Measurements from ENCODE around the gene PAX4.
"Not testable (repeated sequence)": the region's sequence is repeated elsewhere in the genome, so short reads cannot be mapped to it uniquely, and the experiment has no call there.

Gene PAX4

GRCh38 chr7:127585044-127585953 lies 32.6 kb downstream of the PAX4 start, which contains the start of gene GCC1:
Gene GCC1 (minus strand): TSS chr7:127585596. CDS start chr7:127585182, 414 bp downstream.
- DNase-seq (ENCODE audit: low spot score): peak; percentile 98

GRCh38 chr7:127584648-127585043 lies 33.3 kb downstream of the PAX4 start:
- no peak for DNase-seq (ENCODE audit: low spot score)

- DNase-seq (ENCODE audit: low spot score): no peak
Observed at GRCh38 chr7:127582361-127582760, 35.6 kb downstream of the PAX4 start.

DNA sequence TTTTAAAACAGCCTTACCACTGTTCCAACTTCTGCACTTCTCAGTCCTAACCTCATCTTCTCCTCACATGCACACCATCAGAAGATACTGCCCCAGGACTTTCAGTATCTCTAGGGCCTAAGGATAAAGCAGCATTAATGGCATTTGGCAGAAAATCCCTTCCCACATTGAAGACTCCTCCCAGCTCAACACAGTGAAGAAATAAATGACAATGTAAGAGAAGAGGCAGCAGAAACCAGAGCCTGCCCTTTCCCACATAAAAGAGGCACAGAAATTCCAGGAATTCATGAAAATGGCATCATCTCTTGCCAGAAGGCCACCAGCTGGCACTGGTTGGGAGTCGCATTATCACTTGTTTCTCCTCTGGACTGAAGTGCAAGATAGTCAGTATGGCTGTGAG lies 36.2 kb downstream of the PAX4 start:
- no peak for DNase-seq (ENCODE audit: low spot score)

- DNase-seq (ENCODE audit: low spot score): no peak
Observed at GRCh38 chr7:127580612-127581011, 37.3 kb downstream of the PAX4 start.

DNA sequence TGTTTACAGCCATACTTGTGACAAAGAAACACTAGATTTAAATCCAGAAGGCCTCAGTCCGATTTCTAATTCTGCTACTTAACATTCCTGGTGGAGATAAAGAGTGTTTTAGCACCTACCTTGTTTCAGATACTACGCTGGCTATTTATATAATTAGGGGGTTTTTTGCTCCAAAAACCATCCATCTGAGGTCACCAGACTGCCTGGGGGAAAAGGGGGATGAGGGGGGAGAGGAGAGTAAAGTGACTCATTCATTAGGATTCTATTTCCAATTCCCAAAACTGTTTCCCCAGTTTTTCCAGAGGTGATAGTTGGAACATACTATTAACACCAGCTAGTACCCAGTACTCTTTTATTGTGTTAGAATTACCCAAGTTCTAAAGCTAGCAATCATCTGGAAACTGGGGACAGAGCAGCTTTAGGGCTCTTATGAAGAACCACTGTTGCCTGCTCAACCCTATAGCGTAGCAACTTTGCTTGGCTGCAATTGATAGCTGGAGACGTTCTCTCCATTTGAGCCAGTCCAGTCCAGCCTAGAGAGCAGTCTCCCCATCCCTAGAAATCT lies 39.1 kb downstream of the PAX4 start:
- DNase-seq (ENCODE audit: low spot score): peak; percentile 29

DNA sequence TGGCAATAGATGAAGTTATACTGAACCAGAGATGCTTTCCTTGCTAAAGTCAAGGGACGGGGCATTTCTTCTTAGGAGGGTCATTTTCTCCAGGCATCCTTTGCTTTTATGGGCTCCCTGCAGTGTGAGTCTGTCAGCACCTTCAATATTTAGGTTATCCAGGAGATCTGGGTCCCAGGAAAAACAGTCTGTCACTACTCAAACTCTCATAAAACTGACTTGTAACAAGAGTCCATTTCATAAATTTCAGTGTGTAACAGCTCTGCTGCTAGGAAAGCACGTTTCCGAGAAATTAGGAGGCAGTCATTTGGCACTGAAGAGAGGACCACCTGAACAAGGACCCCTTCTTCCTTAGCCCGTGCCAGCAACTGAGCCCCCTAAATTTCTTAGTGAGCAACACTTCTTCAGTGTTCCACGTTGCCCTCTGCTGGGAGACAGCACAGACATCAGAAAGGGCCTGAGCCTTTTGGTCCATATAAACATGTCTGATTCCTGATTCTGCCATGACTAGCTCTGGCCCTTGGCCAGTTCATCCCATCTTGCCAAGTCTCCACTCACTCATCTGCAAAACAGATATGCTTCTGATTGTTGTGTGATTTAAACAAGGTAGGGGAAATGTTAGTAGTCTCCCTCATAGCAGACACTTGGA lies 39.8 kb downstream of the PAX4 start:
- DNase-seq (ENCODE audit: low spot score): peak; percentile 42

DNA sequence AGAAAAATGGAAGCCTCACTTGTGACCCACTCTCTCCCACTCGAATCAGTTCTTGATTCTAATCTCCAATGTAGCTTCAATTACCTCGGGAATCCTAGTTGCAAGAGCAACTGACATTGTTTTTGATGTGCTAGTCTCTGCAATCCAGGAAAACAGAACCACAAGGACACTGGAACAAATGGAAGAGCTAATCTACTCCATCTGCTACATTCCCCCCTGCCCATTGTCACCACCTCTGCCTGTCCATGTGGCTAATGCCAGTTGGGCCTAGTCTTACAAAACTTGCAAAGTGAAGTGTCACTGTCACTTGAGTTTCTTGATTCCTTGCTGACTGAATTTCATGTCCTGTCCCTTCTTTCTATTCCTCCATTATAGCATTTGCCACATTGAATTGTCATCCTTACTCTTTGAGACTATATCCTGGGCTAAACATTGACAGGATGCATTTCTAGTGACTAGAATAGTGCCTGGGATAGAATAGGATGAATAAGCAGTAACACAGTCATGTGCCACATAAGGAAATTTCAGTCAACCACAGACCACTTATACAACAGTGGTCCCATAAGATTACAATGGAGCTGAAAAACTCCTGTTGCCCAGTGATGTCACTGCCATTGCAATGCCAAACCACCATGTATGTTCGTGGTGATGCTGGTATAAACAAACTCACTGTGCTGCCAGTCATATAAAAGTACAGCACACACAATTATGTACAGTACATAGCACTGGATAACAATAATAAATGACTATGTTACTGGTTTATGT lies 46.0 kb downstream of the PAX4 start:
- DNase-seq (ENCODE audit: low spot score): no peak

GRCh38 chr7:127568034-127568433 lies 49.9 kb downstream of the PAX4 start:
- DNase-seq (ENCODE audit: low spot score): not testable (repeated sequence)

GRCh38 chr7:127566242-127566641 lies 51.7 kb downstream of the PAX4 start:
- no peak for DNase-seq (ENCODE audit: low spot score)

Measured in GM03348 (cell line).